Measurements from ENCODE around the gene ECPAS.
"Not testable (repeated sequence)": the region's sequence is repeated elsewhere in the genome, so short reads cannot be mapped to it uniquely, and the experiment has no call there.

The ECPAS gene

DNA sequence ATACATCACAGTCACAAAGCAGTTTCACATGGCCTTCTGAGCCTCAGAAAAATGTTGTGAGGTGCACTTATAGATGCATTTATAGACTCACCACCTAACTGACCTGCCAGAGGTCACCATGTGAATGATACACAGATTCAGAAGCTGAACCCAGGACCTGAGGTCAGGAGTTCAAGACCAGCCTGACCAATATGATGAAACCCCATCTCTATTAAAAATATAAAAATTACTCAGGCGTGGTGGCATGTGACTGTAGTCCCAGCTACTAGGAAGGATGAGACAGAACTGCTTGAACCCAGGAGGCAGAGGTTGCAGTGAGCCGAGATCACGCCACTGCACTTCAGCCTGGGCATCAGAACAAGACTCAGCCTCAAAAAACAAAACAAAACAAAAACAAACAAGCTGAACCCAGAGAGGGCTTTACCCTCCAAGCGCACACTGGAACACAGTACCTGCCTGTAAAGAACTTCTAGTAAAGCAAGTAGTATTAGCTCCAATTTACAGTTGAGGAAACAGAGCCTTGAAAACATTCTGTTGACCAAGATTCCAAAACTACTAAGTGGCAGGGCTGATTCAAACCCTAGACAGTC, 16.3 kb downstream of the ECPAS start:
- no peak for DNase-seq

DNA sequence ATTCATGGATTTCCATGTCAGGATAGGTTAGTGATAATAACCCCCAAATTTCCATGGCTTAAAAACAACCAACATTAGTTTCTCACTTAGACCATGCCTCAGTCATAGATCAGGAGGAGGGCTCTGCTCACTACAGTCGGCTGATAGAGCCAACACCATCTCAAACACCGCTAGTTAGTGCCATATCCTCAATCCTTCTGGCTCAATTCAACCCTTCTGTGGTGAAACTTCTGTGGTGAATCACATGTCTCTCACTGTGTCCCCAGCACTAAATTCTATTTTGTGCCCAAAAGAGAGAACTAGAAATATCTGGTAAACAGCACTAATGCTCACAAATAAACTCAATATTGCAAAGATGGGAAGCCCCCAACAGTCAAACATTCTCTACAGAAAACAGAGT, 21.1 kb downstream of the ECPAS start:
- no peak for DNase-seq

DNA sequence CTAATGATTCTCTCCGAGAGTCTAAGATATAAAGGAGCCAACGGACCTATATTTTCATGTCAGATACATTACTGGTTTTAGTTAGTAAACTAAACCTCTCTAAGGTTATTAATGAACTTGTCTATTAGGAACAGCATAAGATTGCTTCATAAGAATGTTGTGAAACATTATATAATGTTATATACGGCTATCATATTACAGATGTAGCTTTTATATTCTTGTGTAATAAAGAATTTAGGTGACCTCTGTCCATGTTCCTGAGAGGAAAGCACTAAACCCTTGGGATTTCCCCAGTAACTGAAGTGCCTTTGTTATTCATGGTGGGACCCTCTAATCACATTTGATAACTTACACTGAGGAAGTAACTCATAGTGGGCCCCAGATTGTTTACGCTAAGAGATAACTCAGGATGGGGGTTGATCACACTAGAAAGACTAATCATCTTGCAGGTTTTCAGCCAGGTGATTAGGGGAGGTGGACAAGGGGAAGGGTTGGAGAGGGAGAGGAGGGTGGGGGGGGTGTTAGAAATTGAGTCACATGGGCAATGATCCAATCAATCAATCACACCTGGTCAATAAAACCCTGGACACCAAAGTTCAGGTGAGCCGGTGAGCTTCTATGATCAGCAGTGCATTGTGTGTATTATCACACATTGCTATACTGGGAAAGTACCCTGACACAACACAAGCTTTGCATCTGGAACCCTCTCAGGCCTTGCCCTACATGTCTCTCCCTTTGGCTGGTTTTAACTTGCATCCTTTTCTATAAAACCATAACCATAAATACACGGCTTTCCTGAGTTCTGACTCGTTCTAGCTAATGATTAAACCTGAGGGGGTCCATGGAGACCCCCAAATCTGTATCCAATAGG, 25.8 kb downstream of the ECPAS start:
- no peak for DNase-seq

DNA sequence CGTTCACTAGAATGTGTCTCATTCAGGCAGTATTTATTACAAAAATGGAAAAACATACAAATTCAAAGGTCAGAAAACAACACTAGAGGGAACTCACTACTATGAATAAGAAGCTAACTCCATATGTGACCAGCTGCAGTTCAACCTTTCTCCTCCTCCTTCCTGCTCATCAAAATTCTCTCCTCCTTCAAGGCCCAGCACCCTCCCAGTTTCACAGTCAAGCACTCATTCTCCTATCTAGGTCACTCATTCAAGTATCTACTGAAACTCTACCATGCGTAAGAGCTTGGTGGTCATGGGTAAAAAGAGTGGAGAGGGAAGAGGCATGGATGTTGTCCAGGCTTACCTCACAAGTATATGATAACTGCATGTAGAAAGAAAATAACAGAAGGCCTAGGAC, 27.7 kb downstream of the ECPAS start:
- no peak for DNase-seq

DNA sequence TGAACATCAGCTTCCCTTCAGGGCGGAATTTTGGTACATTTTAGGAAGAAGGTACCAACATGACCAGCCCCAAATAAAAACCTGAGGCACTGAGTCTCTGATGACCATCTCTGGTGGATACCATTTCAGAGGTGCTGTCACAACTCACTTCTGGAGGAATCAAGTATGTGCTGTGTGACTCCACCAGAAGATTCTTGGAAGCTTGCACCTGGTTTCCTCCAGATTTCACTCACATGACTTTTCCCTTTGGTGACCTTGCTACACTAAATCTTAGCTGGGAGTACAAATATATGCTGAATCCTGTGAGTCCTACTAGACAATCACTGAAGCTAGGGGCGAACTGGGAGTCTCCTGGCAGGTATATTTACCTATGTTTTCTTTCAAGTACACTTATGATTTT, 28.5 kb downstream of the ECPAS start:
- DNase-seq, result no peak

DNA sequence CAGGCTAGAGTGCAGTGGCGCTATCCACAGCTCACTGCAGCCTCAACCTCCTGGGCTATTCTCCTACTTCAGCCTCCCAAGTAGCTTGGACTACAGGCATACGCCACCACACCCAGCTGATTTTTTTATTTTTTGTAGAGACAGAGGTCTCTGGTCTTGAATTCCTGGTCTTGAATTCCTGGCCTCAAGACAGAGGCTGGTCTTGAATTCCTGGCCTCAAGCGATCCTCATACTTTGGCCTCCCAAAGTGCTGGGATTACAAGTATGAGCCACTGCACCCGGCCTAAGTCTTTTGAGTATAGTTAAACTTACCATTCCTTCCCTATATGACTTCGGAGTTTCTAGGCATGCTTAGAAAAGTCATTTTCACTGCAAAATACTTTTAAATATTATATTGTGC, 29.4 kb downstream of the ECPAS start:
- no peak for DNase-seq

DNA sequence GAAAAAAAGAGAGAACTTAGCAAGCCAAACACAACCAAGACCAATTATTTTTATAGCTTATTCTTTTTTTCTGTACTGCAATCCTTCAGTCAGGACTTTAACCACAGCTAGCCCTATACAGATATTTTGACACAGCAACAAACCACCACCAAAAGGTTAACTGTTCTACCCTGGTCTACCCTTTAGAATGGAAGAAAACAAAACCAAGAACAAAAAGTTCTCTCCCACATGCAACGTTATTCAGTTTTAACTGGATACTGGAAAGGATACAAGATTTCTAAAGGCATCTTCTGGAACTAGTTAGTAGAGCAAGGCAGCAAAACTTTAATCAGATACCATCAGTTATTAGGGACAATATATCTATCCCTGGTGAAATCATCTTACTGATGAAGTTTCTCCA, 32.6 kb downstream of the ECPAS start:
- no peak for DNase-seq

DNA sequence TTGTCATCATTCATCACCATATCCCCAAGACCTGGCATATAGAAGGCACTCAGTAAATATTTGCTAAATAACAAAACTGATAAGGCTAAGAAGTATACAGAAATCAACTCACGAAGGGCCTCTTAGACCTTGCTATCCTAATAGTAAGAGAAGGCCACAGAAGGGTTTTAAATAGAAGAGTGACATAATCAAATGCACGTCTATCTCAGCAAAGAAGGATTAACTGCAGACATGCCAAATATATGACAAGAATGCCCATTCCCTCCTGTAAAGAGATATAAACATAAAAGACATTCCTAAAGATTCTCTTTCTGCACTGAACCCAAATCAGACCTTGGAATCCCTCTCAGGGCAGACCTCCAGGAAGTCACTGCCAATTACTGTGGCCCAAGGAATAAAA, 34.1 kb downstream of the ECPAS start:
- no peak for DNase-seq

DNA sequence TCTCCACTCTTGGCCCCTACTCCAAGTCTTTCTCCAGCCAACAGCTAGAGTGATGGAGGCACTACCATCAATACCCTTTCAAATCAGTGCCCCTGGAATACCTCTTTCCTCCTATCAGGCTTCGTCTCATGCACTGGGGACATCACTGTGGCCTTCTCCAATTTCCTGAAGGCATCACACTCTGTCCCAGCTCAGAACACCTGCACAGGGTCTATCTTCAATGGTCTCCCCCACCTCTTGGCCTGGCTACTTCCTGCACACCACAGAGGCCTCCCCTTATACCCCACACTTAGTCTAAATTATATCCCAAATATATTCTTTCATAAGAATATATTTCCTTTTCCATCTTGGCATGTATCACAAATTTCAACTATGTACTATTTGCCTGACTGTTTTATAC, 34.5 kb downstream of the ECPAS start:
- no peak for DNase-seq

DNA sequence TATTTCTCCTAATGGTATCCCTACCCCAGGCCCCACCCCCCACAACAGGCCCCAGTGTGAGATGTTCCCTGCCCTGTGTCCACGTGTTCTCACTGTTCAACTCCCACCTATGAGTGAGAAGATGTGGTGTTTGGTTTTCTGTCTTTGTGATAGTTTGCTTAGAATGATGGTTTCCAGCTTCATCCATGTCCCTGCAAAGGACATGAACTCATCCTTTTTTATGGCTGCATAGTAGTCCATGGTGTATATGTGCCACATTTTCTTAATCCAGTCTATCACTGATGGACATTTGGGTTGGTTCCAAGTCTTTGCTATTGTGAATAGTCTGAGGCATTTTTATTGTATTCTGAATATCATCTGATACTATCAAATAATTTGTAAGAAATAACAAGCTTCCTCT, 38.4 kb downstream of the ECPAS start:
- DNase-seq, result not testable (repeated sequence)

DNA sequence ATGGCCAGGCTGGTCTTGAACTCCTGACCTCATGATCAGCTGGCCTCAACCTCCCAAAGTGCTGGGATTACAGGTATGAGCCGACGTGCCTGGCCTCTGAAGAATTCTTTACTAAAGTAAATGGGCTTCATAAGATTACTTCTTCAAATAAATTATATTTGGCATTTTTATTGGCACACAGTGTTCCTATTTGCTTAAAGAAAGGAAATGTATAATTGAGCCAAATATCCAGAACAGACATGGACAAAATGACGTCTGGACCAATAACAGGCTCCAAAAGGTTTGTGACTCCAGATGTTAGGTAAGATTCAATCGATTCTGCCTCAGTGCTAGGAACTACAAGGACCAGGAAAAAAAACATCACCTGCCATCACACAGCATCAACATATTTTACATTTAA, 40.7 kb downstream of the ECPAS start:
- no peak for DNase-seq

DNA sequence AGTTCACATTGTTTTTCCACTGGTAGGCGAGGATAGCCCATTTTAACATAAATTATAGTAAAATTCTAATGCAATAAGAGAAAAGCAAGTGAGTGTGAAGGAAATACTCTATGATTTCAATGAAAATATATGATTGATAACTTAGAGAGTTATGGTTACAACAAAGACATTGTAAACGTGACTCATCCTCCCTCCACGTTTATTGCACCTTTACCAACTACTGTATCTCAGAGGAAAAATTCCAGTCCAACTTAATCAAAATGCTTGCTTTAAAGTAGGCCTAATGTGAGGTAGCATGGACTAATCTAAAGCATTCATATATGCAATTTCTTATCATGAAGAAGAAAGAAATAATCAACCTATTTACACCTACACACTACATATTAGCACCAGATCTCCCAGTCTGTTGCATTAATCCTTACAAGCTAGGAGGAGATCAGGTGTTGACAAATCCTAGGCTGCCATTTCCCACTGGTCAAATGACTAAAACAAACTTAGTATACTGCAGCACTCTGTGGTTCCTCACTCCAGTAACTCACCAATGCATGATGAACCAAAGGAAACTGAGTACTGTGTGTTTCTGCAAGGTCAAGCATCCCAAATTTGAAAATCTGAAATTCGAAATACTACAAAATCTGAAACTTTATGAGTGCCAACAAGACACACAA, 41.7 kb downstream of the ECPAS start:
- DNase-seq, result no peak

DNA sequence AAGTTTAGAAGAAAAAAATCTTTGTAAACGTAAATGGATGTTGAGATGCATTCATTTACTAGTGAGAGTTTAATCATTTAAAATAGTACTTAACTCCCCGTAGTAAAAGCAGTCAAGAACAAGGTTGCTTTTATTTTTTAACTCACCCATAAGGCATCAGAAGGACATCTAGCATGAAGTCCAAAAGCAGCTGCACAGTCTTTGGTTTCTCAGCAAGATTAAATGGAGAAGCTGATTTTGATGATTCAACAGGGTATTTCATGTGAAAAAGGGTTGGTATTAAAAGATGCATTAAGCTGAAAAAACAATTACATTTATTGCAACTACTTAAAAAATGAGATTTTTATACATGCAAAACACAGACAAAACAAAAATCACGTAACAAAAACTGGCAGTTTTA, 44.0 kb downstream of the ECPAS start:
- no peak for DNase-seq

DNA sequence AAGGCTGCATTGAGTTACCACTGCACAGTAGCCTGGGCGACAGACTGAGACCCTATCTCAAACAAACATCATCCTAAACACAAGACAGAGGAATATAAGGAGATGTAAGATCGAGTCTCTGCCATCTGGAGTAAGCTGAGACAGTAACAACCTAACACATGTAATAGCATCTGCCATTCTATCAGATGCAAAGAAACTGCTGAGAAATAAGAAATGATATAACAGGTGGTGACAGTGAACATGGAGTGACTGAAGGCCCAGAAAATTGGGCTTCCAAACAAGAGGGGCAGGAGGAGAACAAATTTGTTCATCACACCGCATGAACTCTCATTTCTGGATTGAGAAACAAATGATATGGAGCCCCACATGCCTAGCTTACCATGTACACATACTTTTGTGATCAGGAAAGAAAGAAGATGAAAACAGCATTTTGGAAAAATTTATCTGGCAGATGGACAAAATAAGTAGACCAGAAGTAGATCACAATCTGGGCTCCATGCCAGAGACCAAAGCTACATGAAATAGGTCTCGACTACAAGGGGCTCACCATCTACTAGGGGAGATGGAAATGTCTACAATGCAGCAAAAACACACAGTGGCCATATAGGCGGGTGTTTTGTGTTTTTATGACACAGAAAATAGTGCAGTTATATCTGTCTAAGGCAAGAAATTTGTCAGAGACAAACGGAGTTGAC, 45.5 kb downstream of the ECPAS start:
- DNase-seq, result no peak

DNA sequence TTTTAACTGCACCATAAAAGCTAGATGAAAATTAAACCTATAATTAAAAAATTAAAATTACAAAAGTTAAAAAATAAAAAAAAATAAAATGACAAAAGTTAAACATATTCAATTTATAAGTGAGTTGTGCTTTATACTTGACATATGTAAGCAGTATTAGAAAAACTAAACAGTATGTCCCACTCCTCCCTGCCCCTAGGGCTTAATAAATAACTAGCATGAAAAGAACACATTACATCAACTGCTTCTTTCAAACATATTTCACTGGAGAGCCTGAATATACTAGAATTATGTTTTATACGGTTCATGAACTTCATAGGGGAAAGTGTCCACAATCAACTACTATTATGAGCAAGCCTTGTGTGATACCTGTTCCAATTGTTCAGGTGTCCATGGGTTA, 47.6 kb downstream of the ECPAS start:
- no peak for DNase-seq

DNA sequence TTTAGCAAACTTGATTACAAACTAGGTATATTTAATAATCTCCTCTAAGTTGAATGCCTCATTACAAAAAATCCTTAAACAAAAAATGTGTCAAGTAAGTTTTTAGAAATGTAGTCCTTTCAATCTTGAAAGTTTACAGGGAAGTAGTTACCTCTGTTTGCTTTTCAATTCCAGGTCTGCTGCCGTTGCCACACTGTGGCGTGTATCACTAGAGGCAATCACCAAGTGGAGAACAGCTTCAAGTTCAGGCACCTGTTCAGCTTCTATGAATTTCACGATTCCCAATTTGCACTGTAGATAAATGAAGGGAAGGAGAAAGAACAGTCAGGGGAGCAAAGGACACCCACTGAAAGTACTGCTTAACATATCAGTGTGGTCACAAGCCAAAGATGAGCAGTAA, 51.1 kb downstream of the ECPAS start:
- no peak for DNase-seq

DNA sequence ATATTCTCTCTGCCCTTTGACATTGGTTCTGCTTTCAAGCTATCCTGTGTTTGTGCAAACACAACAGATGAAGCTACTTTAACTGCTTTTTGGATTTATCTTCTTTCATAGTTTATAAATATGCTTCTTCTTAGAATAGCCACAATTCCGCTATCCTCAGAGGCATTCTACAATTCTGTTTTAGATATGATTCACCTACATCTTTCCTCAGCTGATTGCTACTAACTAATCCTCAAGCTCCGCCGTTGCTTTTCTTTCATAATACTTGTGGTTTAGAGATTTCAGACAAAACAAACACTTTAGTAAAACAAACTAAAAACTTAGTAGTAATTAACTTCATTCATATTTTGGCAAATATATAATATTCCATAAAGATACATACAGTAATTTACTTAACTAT, 52.5 kb downstream of the ECPAS start:
- DNase-seq, result peak; percentile 81

DNA sequence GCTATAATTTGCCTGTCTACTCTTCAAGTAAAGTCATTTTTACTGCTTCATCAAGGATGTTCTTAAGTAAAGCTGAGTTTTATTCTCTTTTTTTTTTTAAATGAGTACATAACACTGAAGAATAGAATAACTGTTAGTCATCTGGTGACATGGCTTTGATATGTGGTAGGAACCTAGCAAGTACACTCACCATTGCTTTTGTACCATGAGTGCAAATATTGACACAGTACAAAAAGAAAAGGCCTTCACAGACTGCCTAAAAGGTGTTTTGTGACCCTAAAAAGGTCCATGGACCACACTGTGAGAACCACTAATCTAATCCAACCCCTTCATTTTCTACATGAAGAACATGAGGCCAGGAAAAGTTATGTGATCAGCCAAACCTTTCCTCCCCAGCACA, 55.0 kb downstream of the ECPAS start:
- DNase-seq, result no peak

DNA sequence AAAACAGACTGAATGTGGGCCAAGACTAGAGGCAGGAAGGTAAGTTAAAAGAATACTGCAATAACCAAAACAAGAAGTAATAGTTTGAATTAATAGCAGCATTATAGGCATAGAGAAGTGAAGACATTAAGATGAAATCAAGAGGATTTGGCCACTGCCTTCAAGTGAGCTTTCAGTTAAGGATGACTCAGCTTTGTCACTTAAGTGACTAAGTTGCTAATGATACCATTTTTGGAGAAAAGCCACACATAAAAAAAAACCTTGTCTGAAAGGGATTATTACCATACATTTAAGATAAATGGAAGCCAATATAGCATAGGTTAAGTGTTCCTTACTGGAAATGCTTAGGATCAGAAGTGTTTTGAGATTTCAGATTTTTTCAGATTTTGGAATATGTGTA, 57.0 kb downstream of the ECPAS start:
- DNase-seq, result peak; percentile 82

DNA sequence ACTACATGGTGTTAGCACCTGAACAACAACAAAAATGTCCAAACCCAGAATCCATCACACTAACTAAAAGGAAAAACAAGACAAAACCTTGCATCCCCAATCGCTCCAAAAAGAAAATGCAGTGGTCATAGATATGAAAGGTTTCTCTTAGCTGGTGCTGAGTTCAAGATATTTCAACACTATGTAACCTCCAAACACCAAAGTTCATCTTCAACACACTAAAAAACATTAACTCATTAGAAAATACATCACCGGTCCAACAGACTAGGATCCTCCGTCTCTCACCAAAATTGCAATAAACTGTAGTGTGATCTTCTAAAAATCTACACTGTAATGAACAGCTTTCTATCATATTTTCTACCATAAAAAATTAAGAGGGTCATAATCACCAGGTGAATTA, 60.8 kb downstream of the ECPAS start:
- no peak for DNase-seq

DNA sequence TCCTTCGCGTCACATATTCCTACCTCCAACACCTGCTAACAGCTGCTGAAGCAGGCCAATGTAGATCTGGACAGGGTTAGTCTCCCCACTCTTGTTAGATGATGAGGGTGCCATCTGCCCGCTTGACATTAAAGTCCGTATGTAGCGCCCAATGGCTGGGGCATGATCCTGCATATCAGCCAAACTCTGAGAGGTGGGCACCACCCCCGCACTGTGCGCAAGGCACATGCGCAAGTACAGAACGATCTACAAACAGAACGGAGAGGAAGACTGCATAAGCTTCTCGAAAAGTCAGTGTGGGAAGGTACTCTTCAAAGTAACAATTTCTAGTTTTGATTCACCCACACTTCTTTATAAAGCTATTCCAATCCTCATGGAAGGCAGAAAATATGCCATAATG, 69.8 kb downstream of the ECPAS start:
- no peak for DNase-seq

DNA sequence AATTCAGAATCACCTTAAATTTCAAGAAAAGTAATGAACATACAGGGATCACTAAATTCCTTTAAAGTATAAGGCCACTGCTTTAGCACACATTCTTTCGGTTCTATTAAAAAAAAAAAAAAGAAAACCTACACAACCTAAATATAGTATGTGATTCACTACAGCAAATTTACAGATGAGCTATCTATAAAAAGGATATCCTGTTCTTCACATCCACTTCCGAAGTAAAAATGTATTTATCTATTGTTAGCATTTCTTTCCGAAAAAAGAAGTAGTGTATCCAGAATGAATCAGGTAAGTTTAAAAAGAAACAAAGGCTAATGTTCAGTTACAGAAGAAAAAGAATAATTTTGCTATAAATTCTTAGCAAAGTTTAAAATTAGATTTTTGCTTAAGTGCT, 70.2 kb downstream of the ECPAS start:
- no peak for DNase-seq

DNA sequence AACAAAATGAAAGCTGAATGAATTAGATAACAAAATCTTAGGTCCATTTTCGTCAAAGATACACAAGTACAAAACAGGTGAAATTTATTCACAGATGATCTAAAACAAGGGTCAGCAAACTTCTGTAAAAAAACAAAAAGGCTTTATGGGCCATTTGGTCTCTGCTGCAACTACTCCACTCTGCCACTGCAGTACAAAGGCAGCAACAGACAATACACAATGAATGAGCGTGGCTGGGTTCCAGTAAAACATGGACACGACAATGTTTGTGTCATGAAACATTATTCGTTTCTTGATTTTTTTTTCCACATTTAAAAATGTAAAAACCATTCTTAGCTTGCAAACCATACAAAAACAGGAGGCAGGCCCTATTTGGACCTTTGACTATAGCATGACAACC, 71.9 kb downstream of the ECPAS start:
- no peak for DNase-seq

DNA sequence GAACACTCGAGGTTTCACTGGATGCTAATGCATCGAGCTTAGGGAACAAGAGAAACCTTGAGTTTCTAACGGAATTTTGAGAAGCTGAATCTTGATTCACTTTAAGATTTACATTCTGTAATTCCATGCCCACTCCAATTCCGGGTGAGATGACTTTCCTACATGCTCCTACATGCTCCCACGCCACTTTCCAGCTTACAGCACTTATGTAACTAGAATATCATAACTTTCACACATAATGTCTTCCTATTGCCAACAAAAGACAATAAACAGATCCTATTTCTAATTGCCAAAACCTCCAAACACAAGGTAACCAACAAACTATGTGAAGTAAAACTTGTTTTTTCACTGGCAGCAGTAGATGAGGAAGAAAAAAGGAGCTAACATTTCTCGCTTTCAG, 72.9 kb downstream of the ECPAS start:
- DNase-seq, result no peak
